ENCODE results near the gene MPND. TPM values are rescaled to one million over a fixed set of nuclear protein-coding genes. Genes with fewer than 3 reads are reported as not detected.

MPND gene
- total RNA-seq, 1 donor from 2014 or later, result 11.3 TPM

- peak; percentile 84 for DNase-seq
These were observed 36.3 kb downstream of the MPND start for GRCh38 chr19:4379383-4380253.

DNA sequence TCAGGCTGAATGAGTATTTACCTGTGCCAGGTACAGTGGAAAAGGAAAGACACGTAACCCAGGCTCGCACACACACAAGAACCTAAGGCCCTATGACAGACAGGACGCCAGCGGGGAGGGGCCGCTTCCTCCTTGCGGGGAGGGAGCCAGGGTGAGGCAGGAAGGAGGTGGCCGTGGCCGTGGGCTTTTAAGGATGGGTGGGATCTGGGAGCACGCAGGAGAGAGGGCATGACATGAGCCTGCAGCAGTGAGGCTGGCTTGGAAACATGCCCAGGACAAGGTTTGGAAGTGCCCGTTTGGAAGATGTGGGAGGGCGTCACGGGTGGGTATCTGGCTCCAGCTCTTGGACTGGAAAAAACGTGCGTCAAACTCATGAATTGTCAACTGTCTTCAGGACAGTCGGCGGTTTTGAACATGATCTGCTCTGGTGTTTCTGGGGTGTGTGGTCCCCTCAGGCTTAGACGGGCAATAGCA lies 36.9 kb downstream of the MPND start:
- DNase-seq, result peak; percentile 43

DNA sequence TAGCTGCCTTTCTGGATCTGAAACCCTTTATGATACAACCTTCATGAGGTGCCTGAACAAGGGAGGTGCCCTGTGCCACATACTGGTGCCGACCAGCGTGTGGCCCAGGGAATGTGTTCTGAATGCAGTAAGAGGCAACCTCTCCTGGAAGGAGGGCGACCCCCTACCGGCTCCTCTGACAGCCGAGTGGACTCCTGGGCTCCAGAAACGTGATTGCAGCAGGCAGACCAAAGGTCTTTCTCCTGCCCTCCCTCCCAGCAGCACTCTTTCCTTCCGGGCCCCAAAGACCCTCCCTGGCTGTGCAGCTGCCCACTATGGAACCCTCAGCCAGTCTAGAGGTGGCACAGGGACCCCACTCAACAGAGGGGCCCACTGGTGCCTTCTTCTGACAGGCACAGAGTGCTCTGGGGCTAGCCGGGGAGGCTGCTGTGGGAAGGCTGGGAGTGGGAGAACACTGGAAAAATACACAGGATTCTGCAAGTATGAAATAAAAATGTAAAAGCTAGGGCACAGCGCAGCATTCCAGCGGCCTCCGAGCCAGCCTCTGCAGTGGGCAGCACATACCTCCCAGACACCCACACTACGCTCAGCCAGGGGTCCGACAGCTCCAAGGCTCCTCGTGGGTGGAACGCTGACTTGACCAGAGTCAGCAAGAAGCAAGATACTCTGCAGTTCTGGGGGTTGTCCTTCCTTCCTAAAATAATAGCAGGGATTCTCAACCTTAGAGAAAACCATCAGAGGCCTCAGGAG lies 42.1 kb downstream of the MPND start:
- DNase-seq, result no peak

GRCh38 chr19:4386041-4386782 lies 42.9 kb downstream of the MPND start:
- peak; percentile 56 for DNase-seq

- peak; percentile 77 for DNase-seq
These were observed 45.1 kb downstream of the MPND start for GRCh38 chr19:4388337-4389063.

- no peak for DNase-seq
These were observed 45.7 kb downstream of the MPND start for GRCh38 chr19:4389064-4389375.

- no peak for DNase-seq
These were observed 46.2 kb downstream of the MPND start for GRCh38 chr19:4389511-4390016.

DNA sequence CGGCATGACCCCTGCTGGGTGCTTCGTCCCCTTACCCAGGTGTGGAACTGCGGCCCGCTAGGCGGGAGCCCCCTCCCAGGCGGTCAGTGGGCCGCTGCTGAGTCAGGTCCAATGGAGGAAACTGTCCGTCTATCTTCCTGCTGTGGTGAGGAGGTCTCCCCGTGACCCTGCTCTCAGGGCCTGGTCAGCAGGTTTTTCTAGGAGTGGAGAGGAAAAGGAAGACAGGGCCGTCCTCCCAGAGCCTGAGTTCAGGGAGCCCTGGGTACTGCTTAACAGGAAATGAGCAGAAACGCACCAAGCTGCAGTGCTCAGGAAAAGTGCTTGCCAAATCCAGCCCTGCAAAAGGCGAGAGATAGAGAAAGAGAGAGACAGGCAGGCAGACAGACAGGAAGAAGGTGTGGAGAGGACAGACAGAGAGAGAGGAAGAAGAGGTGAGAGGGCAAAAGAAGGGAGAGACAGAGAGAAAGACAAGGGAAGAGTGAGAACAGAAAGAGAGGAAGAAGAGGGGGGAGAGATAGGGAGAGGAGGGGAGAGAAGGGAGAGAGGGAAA lies 46.7 kb downstream of the MPND start:
- DNase-seq, result no peak

GRCh38 chr19:4390567-4391305 lies 47.4 kb downstream of the MPND start:
- peak; percentile 48 for DNase-seq

GRCh38 chr19:4391306-4391693 lies 47.9 kb downstream of the MPND start:
- DNase-seq, result no peak

- peak; percentile 69 for DNase-seq
These were observed 48.5 kb downstream of the MPND start for GRCh38 chr19:4391701-4392483.

GRCh38 chr19:4393947-4394590 lies 50.7 kb downstream of the MPND start:
- peak; percentile 45 for DNase-seq

GRCh38 chr19:4396949-4397783 lies 53.8 kb downstream of the MPND start:
- DNase-seq, result no peak

DNA sequence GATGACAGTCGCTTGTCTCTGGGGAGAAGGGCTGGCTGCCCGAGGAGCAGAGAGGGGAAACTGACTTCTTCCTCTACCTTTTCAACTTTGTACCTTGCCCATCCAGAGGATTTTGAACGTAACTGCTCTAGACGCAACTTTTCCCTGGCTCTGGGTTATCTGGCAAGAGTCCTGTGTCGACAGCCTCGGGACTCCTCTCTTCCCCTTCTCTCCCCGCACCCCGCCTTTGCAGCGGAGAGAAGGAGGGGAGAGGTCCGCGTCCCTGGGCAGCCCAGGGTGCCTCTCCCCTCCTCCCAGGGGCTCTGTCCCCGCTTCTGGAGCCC lies 56.4 kb downstream of the MPND start:
- peak; percentile 58 for DNase-seq

- DNase-seq, result peak; percentile 98
These were observed 57.0 kb downstream of the MPND start, which contains the start of gene SH3GL1 for GRCh38 chr19:4400135-4400936. Gene SH3GL1 (minus strand): TSS chr19:4400547. CDS start chr19:4400368, 179 bp downstream.

GRCh38 chr19:4401769-4402170 lies 58.4 kb downstream of the MPND start:
- no peak for DNase-seq

DNA sequence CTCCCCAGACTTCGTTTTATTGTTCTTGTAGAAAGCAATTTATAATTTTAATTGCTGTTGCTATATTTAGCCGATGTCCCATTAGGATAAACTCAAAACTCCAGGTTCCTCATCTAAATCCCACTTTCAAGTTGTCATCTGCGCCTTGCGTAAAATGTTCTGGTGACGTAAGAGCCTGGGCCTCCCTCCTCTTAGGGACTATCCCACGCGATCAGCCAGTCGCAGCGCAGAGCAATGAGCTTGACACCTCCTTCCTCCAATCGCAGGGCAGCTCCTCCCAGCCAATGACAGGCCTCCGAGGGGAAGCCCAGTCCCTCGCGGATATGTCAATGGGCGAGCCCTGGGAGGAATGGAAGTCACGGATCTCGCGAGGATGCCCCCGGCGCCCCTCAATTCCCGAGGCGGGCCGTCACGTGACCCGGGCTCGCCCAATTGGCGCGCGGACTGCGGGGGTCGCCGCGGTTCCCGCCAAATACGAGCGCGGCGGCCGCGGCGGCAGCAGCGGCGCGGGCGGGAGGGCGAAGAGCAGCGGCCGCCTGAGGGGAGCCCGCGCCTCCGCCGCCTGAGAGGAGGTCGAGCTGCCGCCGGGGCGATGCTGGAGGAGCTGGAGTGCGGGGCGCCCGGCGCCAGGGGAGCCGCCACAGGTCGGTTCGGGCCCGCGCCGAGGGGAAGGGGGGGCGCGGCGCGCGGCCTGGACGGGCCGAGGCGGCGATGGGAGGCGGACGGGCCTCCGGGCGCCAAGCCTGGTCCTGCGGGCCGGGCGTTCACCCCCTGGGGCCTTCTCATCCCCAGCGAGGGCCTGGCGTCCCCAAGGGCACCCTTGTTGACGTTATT lies 59.0 kb downstream of the MPND start, which contains the start of gene CHAF1A:
CHAF1A (plus strand) TSS at position 470 of the 834 bp plus-strand sequence; CDS start at position 593, 123 bp downstream.
- DNase-seq, result peak; percentile 100
